ENCODE results near the gene MDC1.

DNA sequence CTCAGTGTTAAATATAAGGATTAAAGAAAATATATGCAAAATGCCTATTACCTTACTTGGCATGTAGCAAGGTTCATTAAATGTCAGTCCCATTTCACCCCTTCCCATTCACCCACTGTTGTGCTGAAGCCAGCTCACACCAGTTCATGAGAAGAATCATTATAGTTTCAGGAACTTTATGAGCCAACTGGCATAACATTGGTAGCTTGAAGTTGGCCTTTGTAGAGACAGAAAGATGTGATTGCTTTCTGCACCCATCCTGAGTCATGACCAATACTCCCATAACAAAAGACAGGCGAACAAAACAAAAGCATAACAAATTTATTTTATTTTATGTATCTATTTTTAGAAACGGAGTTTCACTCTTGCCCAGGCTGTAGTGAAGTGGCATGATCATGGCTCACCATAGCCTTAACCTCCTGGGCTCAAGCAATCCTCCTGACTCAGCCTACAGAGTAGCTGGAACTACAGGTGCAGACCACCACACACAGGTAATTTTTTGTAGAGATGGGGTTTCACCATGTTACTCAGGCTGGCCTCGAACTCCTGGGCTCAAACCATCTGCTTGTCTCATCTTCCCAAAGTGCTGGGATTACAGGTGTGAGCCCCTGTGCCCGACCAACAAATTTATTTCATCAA, 44.8 kb upstream of the MDC1 start:
- TF ChIP-seq CTCF (conservative IDR thresholded peaks at IDR 0.05; ENCODE audit: low read depth in 2 of 2) (no peak), EZH2phosphoT487 (IDR thresholded peaks at IDR 0.05; ENCODE audit: unreplicated experiment) (no peak)
